CD14-positive monocyte (primary cell): ENCODE data around the gene ITPR2. TPM values are rescaled to one million over a fixed set of nuclear protein-coding genes. Genes with fewer than 3 reads are reported as not detected.

ENCODE experiments used
- DNase-seq, 3 donors: peaks; one replicate each; pipeline ENCODE4 v3.0.0-alpha.2; 2011 to 2022
- H2AFZ ChIP-seq: 2 replicates; pipeline ENCODE4 v1.6.0; 2012; ENCODE audit warnings: mild to moderate bottlenecking, low read depth, low read length, inconsistent platforms; ENCODE audit not compliant: insufficient read depth, poor library complexity, severe bottlenecking
- H3K27ac ChIP-seq, 2 donors: 1 replicate in 1 of 2; 2 replicates in 1 of 2; pipeline ENCODE4 v1.5.1; 2012 to 2013; ENCODE audit warnings: low read length in 2 of 2, control low read depth in 1 of 2, inconsistent platforms in 1 of 2, low read depth in 1 of 2, mild to moderate bottlenecking in 1 of 2
- H3K27me3 ChIP-seq, 2 donors: one replicate each; pipeline versions ENCODE4 v1.6.0 to v1.6.1; 2011 to 2013; ENCODE audit warnings: low read length in 2 of 2; ENCODE audit not compliant: control insufficient read depth in 2 of 2, insufficient read depth in 2 of 2
- H3K36me3 ChIP-seq, 2 donors: replicated peaks in 1 of 2; 1 replicate in 1 of 2; 2 replicates in 1 of 2; pipeline versions ENCODE4 v1.5.1 to v1.6.1; 2012 to 2013; ENCODE audit warnings: low read length in 2 of 2, control low read depth in 1 of 2, inconsistent platforms in 1 of 2, mild to moderate bottlenecking in 1 of 2; ENCODE audit not compliant: insufficient read depth in 2 of 2, control insufficient read depth in 1 of 2
- H3K4me1 ChIP-seq, 2 donors: 1 replicate in 1 of 2; 2 replicates in 1 of 2; pipeline versions ENCODE4 v1.5.1 to v1.6.1; 2012 to 2013; ENCODE audit warnings: low read length in 2 of 2, control low read depth in 1 of 2, inconsistent platforms in 1 of 2, mild to moderate bottlenecking in 1 of 2, moderate library complexity in 1 of 2; ENCODE audit not compliant: insufficient read depth in 2 of 2, control insufficient read depth in 1 of 2
- H3K4me2 ChIP-seq: replicated peaks from 2 replicates; pipeline ENCODE3; 2012; ENCODE audit warnings: low read length, moderate library complexity, mild to moderate bottlenecking; ENCODE audit not compliant: poor library complexity, severe bottlenecking; ENCODE audit errors: extremely low read depth
- H3K4me3 ChIP-seq, 3 experiments: fragments of 200-600 bp in 1 of 3; sonication (generic) in 1 of 3; replicated peaks in 1 of 3; 1 replicate in 2 of 3; 2 replicates in 1 of 3; pipeline ENCODE4 v1.5.1; 2011 to 2013; ENCODE audit warnings: low read length in 3 of 3, mild to moderate bottlenecking in 3 of 3, control low read depth in 2 of 3, low read depth in 2 of 3, inconsistent platforms in 1 of 3, moderate library complexity in 1 of 3
- H3K79me2 ChIP-seq: 2 replicates; pipeline ENCODE4 v1.6.0; 2012; ENCODE audit warnings: mild to moderate bottlenecking, control low read depth, inconsistent platforms, low read length, moderate library complexity; ENCODE audit not compliant: insufficient read depth
- H3K9ac ChIP-seq: 2 replicates; pipeline ENCODE4 v1.6.0; 2017; ENCODE audit warnings: low read length, mild to moderate bottlenecking; ENCODE audit not compliant: insufficient read depth, poor library complexity, severe bottlenecking
- H3K9me3 ChIP-seq, 2 donors: replicated peaks in 1 of 2; 1 replicate in 1 of 2; 2 replicates in 1 of 2; pipeline versions ENCODE4 v1.5.1 to v1.6.1; 2012 to 2013; ENCODE audit warnings: low read length in 2 of 2, control low read depth in 1 of 2; ENCODE audit not compliant: control insufficient read depth in 1 of 2, insufficient read depth in 1 of 2
- H4K20me1 ChIP-seq: 2 replicates; pipeline ENCODE4 v1.6.0; 2012; ENCODE audit warnings: mild to moderate bottlenecking, low read length, control low read depth, moderate library complexity; ENCODE audit not compliant: insufficient read depth
- H3K27ac Mint-ChIP-seq, 7 donors: one replicate each; pipeline ENCODE4 v1.8.0; 2020; ENCODE audit warnings: mild to moderate bottlenecking in 7 of 7, mixed read lengths in 7 of 7, moderate library complexity in 6 of 7, inconsistent platforms in 2 of 7
- H3K27me3 Mint-ChIP-seq, 3 donors: one replicate each; pipeline ENCODE4 v1.8.0; 2021 to 2022; ENCODE audit warnings: low read depth in 3 of 3, mild to moderate bottlenecking in 3 of 3, mixed read lengths in 3 of 3, moderate library complexity in 3 of 3, inconsistent platforms in 1 of 3
- H3K36me3 Mint-ChIP-seq, 2 donors: one replicate each; pipeline ENCODE4 v1.8.0; 2020; ENCODE audit warnings: mixed read lengths in 2 of 2, inconsistent platforms in 1 of 2, mild to moderate bottlenecking in 1 of 2
- H3K4me1 Mint-ChIP-seq: one replicate; pipeline ENCODE4 v1.8.0; 2020; ENCODE audit warnings: mild to moderate bottlenecking, mixed read lengths
- H3K4me3 Mint-ChIP-seq, 2 donors: one replicate each; pipeline ENCODE4 v1.8.0; 2020; ENCODE audit warnings: mild to moderate bottlenecking in 2 of 2, mixed read lengths in 2 of 2, moderate library complexity in 1 of 2
- H3K9me3 Mint-ChIP-seq, 7 donors: one replicate each; pipeline ENCODE4 v1.8.0; 2020 to 2022; ENCODE audit warnings: mixed read lengths in 7 of 7, mild to moderate bottlenecking in 6 of 7, moderate library complexity in 6 of 7, inconsistent platforms in 2 of 7
- CTCF ChIP-seq: fragments of 200-600 bp; IDR thresholded peaks from one replicate; pipeline ENCODE4 v1.8.0; 2022; ENCODE audit warnings: antibody characterized with exemption, mild to moderate bottlenecking
- WGBS: methylation state at CpG from one replicate; pipeline ENCODE4 v1.1.5; 2013; ENCODE audit warnings: missing lambda C conversion rate; ENCODE audit not compliant: insufficient coverage; 5-methylcytosine and 5-hydroxymethylcytosine counted together
- intact Hi-C, 2 donors: fragments of 100-400 bp; cut with micrococcal nuclease; formaldehyde crosslinking; loops; one replicate each; pipeline versions ENCODE4 v1.15.0 to v1.15.1; 2023
- polyA plus RNA-seq, 3 donors: library from polyadenylated mRNA; depleted of rRNA in 1 of 3; unstranded in 2 of 3; stranded (reverse) in 1 of 3; fragments of 300-500 nt in 2 of 3; fragments of >200 nt in 1 of 3; fragmentation: Illumina TruSeq in 2 of 3; gene quantifications; 1 replicate in 2 of 3; 2 replicates in 1 of 3; pipeline ENCODE4 v1.2.3, GENCODE V29; 2012 to 2021

The ITPR2 gene
- polyA plus RNA-seq, 3 donors = 2.7 to 6.4 (median 5.7) TPM

- Histone ChIP-seq H2AFZ (peak overlapping the region; percentile 57), H3K4me2 (peak overlapping the region; percentile 28), H3K9me3 (no peaks in the 10 kb centered on the region), H3K36me3 (no peaks in the 10 kb centered on the region), H4K20me1 (no peaks in the 10 kb centered on the region), H3K9ac (no peak overlapping the region), H3K27me3 (no peaks in the 10 kb centered on the region), H3K79me2 (no peaks in the 10 kb centered on the region), H3K27ac (no peak overlapping the region), H3K4me3 (no peak overlapping the region), H3K4me1 (peaks cover 54 to 56% of the 10 kb centered on the region in 2 donors)
- Mint-ChIP-seq H3K36me3 (no peaks in the 10 kb centered on the region), H3K27me3 (peaks cover 2 to 4% (median 3%) of the 10 kb centered on the region in 3 donors), H3K9me3 (peaks cover 0 to 3% (median 0%) of the 10 kb centered on the region in 7 donors), H3K4me1 (peaks cover 58% of the 10 kb centered on the region), H3K4me3 (peak overlapping the region; percentile 31 to 50), H3K27ac (peak overlapping the region in 4 of 7 donors; percentile 31 to 64 (median 46))
- no peak for TF ChIP-seq CTCF
- DNase-seq = peak in 1 of 3 donors; percentile 4
- 0% methylated on average over 2 of the region's 11 CpGs for WGBS
- intact Hi-C loops = no loop called here
These were observed 37.8 kb upstream of the ITPR2 start for GRCh38 chr12:26870491-26871419.

DNA sequence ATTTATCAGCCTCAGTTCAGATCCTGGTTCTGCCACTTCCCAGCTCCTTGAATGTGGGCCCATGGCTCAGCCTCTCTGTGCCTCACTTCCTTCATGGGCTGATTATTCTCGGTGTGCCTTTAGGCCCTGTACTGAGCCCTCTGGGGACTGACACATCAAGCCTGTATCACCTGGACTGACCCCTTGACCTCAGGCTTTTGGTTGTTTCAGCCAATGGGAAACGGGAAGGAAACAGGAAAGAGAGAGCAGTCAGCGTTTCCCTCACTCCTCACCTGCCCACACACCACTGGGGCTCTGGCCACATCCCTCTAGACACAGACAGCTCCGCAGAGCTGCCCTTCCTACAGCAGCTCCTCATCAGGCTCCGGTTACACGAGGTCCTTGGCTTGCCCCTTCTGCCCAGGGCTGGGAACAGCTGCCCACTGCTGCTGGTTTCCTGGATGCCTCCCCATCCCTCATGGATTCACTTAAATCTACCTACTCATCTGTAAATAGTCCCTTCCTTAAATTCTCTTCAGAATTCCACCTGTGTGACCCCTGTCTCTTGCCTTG lies 37.0 kb upstream of the ITPR2 start:
- H3K9me3 Mint-ChIP-seq = peaks cover 0 to 3% (median 0%) of the 10 kb centered on the region in 7 donors
- no peak overlapping the region for H3K27ac ChIP-seq
- no peak overlapping the region for H2AFZ ChIP-seq
- H3K36me3 ChIP-seq = no peaks in the 10 kb centered on the region
- no peak for DNase-seq
- H3K4me3 Mint-ChIP-seq = no peak overlapping the region
- no peak overlapping the region for H3K4me2 ChIP-seq
- peak overlapping the region in 1 of 7 donors; percentile 75 for H3K27ac Mint-ChIP-seq
- peaks cover 2 to 4% (median 3%) of the 10 kb centered on the region in 3 donors for H3K27me3 Mint-ChIP-seq
- no peaks in the 10 kb centered on the region for H3K9me3 ChIP-seq
- H4K20me1 ChIP-seq = no peaks in the 10 kb centered on the region
- 73% methylated on average over 4 of the region's 6 CpGs for WGBS
- no peaks in the 10 kb centered on the region for H3K36me3 Mint-ChIP-seq
- peaks cover 52% of the 10 kb centered on the region for H3K4me1 Mint-ChIP-seq
- H3K4me1 ChIP-seq = peaks cover 48 to 51% of the 10 kb centered on the region in 2 donors
- no peak overlapping the region for H3K4me3 ChIP-seq
- no peak overlapping the region for H3K9ac ChIP-seq
- no peak for TF ChIP-seq CTCF
- H3K27me3 ChIP-seq = no peaks in the 10 kb centered on the region
- intact Hi-C loops = no loop called here
- H3K79me2 ChIP-seq = no peaks in the 10 kb centered on the region
